HG03520 (cell line): ENCODE data around the gene NLRP6.
"Not testable (repeated sequence)": the region's sequence is repeated elsewhere in the genome, so short reads cannot be mapped to it uniquely, and the experiment has no call there.

Experiments
- ATAC-seq: cut with Tn5 transposase; IDR thresholded peaks from one replicate; pipeline ENCODE4 v1.9.1; 2021; ENCODE audit warnings: mild to moderate bottlenecking, moderate library complexity; ENCODE audit not compliant: unreplicated experiment

Gene NLRP6

DNA sequence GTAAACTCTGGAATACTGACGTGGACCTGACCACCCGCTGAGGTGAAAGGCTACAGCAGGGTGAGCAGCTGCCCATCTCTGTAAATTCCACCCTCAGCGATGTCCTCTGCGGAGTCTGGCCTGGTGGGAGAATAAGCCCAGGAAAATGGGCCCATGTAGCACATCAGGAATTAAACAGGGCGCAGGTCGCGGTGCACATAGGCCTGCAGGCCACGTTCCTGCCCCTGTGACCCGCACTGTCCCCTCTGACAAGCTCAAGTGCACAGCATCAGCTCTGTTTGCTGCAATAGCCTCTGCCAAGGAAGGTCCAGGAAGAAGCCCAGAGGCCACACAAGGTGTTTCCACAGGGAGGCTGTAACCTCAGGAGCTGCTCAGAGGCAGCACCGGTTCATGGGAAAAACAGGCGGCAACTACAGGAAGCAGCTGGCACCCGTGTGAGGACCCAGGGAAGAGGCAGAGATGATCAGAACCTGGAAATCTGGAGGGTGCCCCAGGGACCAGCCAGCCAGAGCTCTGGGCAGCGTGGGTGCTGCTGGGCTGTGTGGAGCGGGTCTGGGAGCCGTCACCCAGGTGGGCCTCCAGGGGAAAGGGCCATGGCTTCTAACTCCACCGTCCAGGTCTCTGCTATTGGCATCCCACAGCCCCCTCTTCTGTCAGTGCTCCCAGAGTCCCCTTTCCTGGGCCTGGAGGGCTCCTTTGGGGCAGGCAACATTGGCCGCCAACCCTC lies 28.6 kb downstream of the NLRP6 start:
- no peak for ATAC-seq

DNA sequence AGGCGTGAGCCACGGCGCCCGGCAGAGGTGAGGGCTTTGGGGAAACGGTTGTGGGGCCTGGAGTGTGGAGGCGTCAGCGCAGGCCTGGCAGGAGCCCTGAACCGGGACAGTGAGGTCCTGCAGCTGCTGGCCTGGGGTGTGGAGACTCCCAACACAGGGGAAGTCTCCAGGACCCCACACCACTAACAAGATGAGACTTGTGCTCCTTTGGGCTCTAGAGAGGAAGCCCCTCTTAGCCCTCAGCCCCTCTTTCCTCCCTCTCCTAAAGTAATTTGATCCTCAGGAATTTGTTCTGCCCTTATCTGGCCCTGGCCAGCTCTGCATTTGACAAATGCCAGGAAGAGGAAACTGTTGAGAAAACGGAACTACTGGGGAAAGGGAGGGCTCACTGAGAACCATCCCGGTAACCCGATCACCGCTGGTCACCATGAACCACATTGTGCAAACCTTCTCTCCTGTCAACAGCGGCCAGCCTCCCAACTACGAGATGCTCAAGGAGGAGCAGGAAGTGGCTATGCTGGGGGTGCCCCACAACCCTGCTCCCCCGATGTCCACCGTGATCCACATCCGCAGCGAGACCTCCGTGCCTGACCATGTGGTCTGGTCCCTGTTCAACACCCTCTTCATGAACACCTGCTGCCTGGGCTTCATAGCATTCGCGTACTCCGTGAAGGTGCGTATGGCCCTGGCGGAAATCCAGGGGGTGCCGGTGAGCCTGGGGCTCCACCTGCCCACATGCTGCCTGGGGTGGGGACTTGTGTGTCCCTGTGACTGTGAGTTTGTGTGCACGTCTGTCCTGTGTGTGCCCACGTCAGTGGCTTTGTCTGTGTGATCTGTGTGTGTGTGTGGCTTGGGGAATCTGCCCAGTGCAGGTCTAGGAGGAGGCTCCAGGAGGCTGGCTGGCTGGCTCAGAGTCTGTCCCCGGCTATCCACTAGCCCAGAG lies 29.8 kb downstream of the NLRP6 start, which contains the start of gene IFITM2:
Gene IFITM2 (plus strand): TSS at position 51 of the 943 bp plus-strand sequence. CDS start 377 bp downstream, at position 428.
- ATAC-seq = not testable (repeated sequence)

- ATAC-seq = not testable (repeated sequence)
Observed at GRCh38 chr11:308740-309665, 30.8 kb downstream of the NLRP6 start.

GRCh38 chr11:309979-310572 lies 31.9 kb downstream of the NLRP6 start:
- not testable (repeated sequence) for ATAC-seq

DNA sequence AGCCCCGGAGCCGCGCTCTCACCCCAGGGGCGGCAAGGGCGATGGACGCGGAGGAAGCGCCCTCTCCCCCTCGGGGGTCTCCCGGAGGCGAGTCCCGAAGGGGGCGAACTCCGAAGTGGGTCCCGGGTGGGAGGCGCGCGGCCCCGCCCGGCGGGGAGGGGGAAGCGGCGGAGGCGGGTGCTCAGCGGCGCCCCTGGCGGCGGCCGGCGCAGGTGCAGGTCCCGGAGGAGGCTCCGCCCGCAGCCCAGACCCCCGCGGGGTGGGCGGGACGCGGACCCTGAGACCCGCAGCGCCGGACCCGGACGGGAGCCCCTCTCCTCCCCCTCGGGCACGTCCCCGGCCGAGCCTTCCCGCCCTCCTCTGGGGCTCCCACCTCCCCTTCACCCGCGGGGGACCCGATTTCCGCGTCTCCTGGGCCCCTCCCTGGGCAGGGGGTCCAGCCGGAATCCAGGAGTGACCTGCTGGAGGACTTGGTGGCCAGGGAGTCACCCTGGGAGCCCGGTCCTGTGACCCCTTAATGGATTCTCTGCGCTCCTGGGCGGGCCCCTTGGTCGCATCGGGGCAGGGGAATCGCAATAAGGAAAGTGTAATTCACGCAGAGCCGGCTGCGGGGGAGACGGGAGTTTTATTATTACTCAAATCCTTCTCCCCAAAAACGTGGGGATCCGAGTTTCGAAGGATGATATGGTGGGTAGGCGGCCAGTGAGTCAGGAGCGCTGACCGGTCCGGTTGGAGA lies 33.0 kb downstream of the NLRP6 start:
- not testable (repeated sequence) for ATAC-seq

DNA sequence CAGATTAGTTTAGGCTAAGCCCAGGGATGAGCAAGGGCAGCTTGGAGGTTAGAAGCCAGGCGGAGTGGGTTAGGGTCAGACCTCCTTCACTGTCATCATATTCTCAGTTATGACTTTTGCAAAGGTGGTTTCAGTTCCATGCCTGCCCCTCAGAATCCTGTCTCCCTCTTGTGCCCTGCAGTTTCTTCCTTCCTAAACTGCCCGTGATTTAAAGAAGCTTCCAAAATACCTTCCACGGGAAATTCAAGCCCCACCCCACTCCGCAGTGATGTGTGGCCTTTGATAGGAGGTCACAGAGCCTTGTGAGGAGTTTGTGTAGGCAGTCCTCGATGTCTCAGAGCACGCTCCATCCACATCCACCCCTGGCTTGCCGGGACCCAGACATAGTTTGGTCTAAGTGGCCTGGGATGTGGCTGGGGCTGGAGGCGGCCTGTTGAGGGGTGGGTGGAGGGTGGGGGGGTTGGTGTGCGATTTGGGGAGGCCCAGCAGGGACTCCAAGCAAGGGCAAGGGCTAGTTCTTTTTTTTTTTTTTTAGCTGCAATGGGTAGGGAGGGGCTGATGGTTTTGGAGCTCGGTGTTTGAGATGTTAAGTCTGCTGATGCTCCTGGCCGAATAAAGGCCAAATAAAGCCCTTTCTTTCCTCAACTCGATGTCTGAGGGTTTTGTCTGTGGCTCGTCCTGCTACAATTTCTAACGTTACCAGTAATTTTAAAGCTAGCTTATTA lies 34.0 kb downstream of the NLRP6 start:
- ATAC-seq = no peak

- ATAC-seq = no peak
Observed at GRCh38 chr11:313304-313786, 35.1 kb downstream of the NLRP6 start.

- ATAC-seq = no peak
Observed at GRCh38 chr11:313787-314553, 35.8 kb downstream of the NLRP6 start, which contains the start of gene IFITM1. Gene IFITM1, plus strand, starts transcription at chr11:314040. Its CDS starts 131 bp downstream, at chr11:314171.

GRCh38 chr11:314554-314875 lies 36.3 kb downstream of the NLRP6 start:
- ATAC-seq = not testable (repeated sequence)

DNA sequence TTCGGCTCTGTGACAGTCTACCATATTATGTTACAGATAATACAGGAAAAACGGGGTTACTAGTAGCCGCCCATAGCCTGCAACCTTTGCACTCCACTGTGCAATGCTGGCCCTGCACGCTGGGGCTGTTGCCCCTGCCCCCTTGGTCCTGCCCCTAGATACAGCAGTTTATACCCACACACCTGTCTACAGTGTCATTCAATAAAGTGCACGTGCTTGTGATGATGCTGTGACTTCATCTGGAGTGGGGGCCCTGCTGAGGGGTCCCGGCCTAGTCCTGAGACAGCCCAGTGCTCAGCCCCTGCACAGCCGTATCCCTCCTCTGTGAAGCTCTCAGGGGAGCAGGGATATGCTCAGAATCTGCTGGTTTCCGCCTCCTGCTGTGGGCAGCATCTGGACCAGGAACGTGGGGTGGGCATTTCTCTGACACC lies 36.9 kb downstream of the NLRP6 start:
- no peak for ATAC-seq

GRCh38 chr11:315516-315994 lies 37.3 kb downstream of the NLRP6 start:
- no peak for ATAC-seq

DNA sequence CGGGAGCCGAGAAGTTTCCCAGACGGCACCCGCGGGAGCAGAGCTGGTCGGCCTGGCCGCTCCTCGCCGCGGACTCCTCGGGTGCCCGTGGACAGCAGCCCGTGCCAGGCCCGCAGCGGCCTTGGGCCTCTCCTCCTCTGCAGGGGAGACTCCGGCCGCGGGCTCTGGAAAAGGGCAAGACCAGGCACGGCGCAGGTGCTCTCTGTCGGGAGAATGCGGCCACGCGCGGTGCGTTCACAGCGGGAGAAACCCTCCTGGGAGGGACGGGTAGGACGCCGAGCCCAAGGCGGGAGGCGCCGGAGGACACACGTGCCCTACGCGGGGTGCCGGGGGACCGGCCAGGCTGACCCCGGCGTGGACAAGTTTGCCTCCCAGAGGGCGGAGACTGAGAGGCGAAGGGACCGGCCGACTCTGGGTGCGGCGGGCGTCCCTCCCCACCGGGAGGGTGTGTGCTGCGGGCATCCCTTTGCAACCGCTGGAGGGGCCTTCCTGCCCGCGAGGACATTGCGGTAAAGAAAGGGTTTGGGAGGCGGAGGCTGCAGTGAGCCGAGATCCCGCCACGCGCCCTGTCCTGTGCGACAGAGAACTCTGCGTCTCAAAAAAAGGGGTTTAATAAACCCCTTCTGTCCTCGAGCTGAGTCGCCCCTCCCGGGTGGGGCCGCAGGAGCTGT lies 38.0 kb downstream of the NLRP6 start:
- ATAC-seq = no peak

GRCh38 chr11:316891-317301 lies 38.7 kb downstream of the NLRP6 start:
- ATAC-seq = no peak

GRCh38 chr11:317668-318404 lies 39.6 kb downstream of the NLRP6 start:
- not testable (repeated sequence) for ATAC-seq

DNA sequence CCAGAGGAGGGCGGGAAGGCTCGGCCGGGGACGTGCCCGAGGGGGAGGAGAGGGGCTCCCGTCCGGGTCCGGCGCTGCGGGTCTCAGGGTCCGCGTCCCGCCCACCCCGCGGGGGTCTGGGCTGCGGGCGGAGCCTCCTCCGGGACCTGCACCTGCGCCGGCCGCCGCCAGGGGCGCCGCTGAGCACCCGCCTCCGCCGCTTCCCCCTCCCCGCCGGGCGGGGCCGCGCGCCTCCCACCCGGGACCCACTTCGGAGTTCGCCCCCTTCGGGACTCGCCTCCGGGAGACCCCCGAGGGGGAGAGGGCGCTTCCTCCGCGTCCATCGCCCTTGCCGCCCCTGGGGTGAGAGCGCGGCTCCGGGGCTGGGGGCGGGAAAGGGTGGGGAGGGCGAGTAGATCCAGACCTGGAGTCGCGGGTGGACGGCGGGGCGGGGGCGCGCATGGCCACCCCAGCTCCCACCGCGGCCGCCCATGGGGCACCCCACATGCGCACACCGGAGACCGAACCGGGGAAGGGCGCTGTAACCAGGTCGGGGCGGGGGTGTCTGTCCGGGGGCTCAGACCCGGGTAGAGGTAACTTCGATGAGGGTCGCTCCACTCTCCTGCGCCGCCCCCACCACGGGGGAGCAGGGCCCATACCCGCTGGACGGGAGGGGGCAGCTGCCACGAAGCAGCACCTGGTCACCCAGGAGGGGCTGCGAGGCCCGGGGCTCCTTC lies 40.4 kb downstream of the NLRP6 start:
- ATAC-seq = not testable (repeated sequence)
